ENCODE measurements around the gene VASH1. TPM values are rescaled to one million over a fixed set of nuclear protein-coding genes. Genes with fewer than 3 reads are reported as not detected.

VASH1 gene
- total RNA-seq, 6 donors from 2014 or later = 12.0 to 53.5 (median 28.2) TPM

GRCh38 chr14:76776428-76777251 lies 15.4 kb downstream of the VASH1 start:
- TF ChIP-seq POLR2A (IDR thresholded peaks at IDR 0.05) (no peak), EP300 (IDR thresholded peaks at IDR 0.05) (no peak), POLR2AphosphoS5 (IDR thresholded peaks at IDR 0.05) (no peak)
- TF ChIP-seq, protein P1, sequence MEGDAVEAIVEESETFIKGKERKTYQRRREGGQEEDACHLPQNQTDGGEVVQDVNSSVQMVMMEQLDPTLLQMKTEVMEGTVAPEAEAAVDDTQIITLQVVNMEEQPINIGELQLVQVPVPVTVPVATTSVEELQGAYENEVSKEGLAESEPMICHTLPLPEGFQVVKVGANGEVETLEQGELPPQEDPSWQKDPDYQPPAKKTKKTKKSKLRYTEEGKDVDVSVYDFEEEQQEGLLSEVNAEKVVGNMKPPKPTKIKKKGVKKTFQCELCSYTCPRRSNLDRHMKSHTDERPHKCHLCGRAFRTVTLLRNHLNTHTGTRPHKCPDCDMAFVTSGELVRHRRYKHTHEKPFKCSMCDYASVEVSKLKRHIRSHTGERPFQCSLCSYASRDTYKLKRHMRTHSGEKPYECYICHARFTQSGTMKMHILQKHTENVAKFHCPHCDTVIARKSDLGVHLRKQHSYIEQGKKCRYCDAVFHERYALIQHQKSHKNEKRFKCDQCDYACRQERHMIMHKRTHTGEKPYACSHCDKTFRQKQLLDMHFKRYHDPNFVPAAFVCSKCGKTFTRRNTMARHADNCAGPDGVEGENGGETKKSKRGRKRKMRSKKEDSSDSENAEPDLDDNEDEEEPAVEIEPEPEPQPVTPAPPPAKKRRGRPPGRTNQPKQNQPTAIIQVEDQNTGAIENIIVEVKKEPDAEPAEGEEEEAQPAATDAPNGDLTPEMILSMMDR (IDR thresholded peaks at IDR 0.05) = no peak
- peak overlapping the region in 3 of 4 donors; percentile 28 to 37 (median 34) for H3K27ac ChIP-seq
- no peaks in the 10 kb centered on the region for H3K27me3 ChIP-seq
- 81 to 86% methylated on average over 5 to 10 of the region's 10 CpGs for WGBS, 2 donors
- H3K9me3 ChIP-seq = no peaks in the 10 kb centered on the region
- DNase-seq (no peak), ATAC-seq (ENCODE audit: low FRiP score in 2 of 2) (no peak)
- peaks cover 24 to 47% (median 38%) of the 10 kb centered on the region in 4 donors for H3K4me1 ChIP-seq
- H3K36me3 ChIP-seq = peaks cover 0 to 17% (median 4%) of the 10 kb centered on the region in 4 donors
- H3K4me3 ChIP-seq = no peak overlapping the region

GRCh38 chr14:76777721-76778120 lies 16.5 kb downstream of the VASH1 start:
- ATAC-seq (ENCODE audit: low FRiP score in 2 of 2) (no peak), DNase-seq (no peak)
- Histone ChIP-seq H3K9me3 (no peaks in the 10 kb centered on the region), H3K27me3 (no peaks in the 10 kb centered on the region), H3K4me3 (no peak overlapping the region), H3K36me3 (peaks cover 0 to 27% (median 10%) of the 10 kb centered on the region in 4 donors), H3K4me1 (peaks cover 25 to 46% (median 37%) of the 10 kb centered on the region in 4 donors), H3K27ac (peak overlapping the region in 3 of 4 donors; percentile 6 to 42 (median 13))
- WGBS, 2 donors = 49 to 67% methylated on average over 9 of the region's 9 CpGs
- no peak for TF ChIP-seq POLR2A (IDR thresholded peaks at IDR 0.05)
- TF ChIP-seq, protein P1 (IDR thresholded peaks at IDR 0.05) = no peak
- TF ChIP-seq EP300 (IDR thresholded peaks at IDR 0.05) = no peak
- no peak for TF ChIP-seq POLR2AphosphoS5 (IDR thresholded peaks at IDR 0.05)

- Histone ChIP-seq H3K4me3 (no peak overlapping the region), H3K27ac (peak overlapping the region in 2 of 4 donors; percentile 6 to 42), H3K36me3 (peaks cover 0 to 27% (median 10%) of the 10 kb centered on the region in 4 donors), H3K4me1 (peaks cover 21 to 40% (median 35%) of the 10 kb centered on the region in 4 donors), H3K27me3 (no peaks in the 10 kb centered on the region), H3K9me3 (no peaks in the 10 kb centered on the region)
- WGBS, 2 donors = 88 to 91% methylated on average over 15 to 16 of the region's 16 CpGs
- TF ChIP-seq, protein P1 (IDR thresholded peaks at IDR 0.05) = no peak
- TF ChIP-seq POLR2A (IDR thresholded peaks at IDR 0.05) (no peak), EP300 (IDR thresholded peaks at IDR 0.05) (no peak), POLR2AphosphoS5 (IDR thresholded peaks at IDR 0.05) (no peak)
- ATAC-seq (ENCODE audit: low FRiP score in 2 of 2) (no peak), DNase-seq (peak in 1 of 2 donors; percentile 65)
Observed at GRCh38 chr14:76778546-76779215, 17.4 kb downstream of the VASH1 start.

DNA sequence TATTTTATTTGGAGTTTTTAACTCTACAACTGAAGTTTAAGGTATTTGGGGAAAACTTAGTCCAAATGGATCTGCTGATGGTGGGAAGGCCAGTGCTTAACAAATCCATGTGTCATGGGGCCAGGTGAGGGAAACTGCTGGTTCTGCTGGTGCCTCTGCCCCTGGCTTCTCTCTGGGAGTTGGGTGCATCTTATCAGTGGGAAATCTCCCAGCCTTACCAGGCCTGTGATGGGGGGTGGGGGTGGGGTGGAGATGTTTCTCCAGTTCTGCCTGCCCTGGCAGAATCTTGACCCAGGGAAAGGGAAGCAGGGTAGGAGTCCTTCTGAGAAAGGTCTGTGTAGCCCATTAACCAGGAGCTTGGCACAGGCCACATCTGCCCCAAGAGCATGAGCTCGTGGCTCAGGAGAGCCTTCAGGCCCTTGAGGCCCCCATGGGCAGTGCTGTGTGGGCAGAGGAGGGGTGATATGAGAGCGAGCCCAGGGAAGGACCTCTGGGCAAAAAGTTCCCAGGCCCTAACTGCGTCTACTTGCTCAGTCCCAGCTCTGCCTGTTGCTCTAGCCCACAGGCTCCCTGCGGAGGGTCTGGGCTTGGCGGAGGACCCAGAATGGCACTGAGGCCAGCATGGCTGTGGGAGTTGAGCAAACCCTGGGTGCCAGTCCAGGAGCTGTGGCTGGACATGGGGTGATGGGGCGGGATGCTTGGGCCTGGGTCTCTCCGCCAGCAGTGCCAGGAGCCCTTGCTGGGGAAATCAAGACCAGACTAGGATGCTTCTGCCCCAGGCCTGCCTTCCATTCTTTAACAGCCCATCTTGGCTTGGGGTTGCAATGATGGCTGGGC lies 18.2 kb downstream of the VASH1 start:
- no peak for TF ChIP-seq POLR2A (IDR thresholded peaks at IDR 0.05)
- peaks cover 0 to 30% (median 10%) of the 10 kb centered on the region in 4 donors for H3K36me3 ChIP-seq
- H3K4me1 ChIP-seq = peaks cover 16 to 42% (median 29%) of the 10 kb centered on the region in 4 donors
- H3K27ac ChIP-seq = peak overlapping the region in 2 of 4 donors; percentile 17 to 24
- 88 to 92% methylated on average over 5 to 7 of the region's 7 CpGs for WGBS, 2 donors
- H3K9me3 ChIP-seq = no peaks in the 10 kb centered on the region
- no peaks in the 10 kb centered on the region for H3K27me3 ChIP-seq
- ATAC-seq (ENCODE audit: low FRiP score in 2 of 2) (no peak), DNase-seq (no peak)
- H3K4me3 ChIP-seq = no peak overlapping the region

DNA sequence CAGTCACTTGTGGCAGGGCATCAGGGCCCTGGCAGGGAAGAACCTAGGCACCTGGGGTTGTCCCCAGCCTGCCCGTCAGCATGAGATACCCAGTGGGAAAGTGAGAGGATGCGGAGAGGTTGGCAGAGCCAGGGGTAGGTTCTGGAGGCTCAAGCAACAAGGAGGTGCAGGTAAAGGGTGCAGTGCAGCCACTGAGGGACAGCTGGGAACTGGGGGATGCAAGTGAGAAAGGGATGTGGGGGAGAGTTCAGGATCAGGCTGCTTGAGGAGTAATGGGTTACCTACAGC lies 18.7 kb downstream of the VASH1 start:
- Histone ChIP-seq H3K9me3 (no peaks in the 10 kb centered on the region), H3K27ac (peak overlapping the region in 2 of 4 donors; percentile 17 to 24), H3K4me1 (peaks cover 16 to 46% (median 30%) of the 10 kb centered on the region in 4 donors), H3K4me3 (no peak overlapping the region), H3K27me3 (no peaks in the 10 kb centered on the region), H3K36me3 (peaks cover 0 to 30% (median 10%) of the 10 kb centered on the region in 4 donors)
- ATAC-seq (ENCODE audit: low FRiP score in 2 of 2) (no peak), DNase-seq (no peak)
- 93% methylated on average over 2 of the region's 2 CpGs for WGBS, 2 donors
- TF ChIP-seq POLR2AphosphoS5 (IDR thresholded peaks at IDR 0.05) = no peak
- TF ChIP-seq, protein P1 (IDR thresholded peaks at IDR 0.05) = no peak
- no peak for TF ChIP-seq POLR2A (IDR thresholded peaks at IDR 0.05)
- TF ChIP-seq EP300 (IDR thresholded peaks at IDR 0.05) = no peak
